HepG2 (cell line): Measurements from ENCODE around the gene B4GALT5. TPM values are rescaled to one million over a fixed set of nuclear protein-coding genes. Genes with fewer than 3 reads are reported as not detected.
A peak's percentile ranks its signal among the peaks of the same experiment; 100 is the strongest.

Source experiments
- BCL6 ChIP-seq: IDR thresholded peaks from 2 replicates; pipeline ENCODE4 v1.6.1; 2016; ENCODE audit warnings: missing genetic modification reagents, missing compliant biosample characterization
- BORCS8-MEF2B ChIP-seq: sonication (generic); formaldehyde crosslinking; IDR thresholded peaks from 2 replicates; pipeline ENCODE4 v1.8.0; 2022; ENCODE audit warnings: mild to moderate bottlenecking, missing genetic modification reagents
- BRF2 ChIP-seq: sonication (generic); formaldehyde crosslinking; IDR thresholded peaks from 2 replicates; pipeline ENCODE4 v1.8.1; 2022; ENCODE audit warnings: mild to moderate bottlenecking, missing genetic modification reagents
- CHD2 ChIP-seq: IDR thresholded peaks from 2 replicates; pipeline ENCODE4 v1.6.1; 2011; ENCODE audit warnings: low read depth, low read length, improper control_type of control experiment
- CTCF ChIP-seq: sonication (generic); formaldehyde crosslinking; IDR thresholded peaks from 2 replicates; pipeline ENCODE4 v1.5.0; 2020; ENCODE audit warnings: mild to moderate bottlenecking, missing genetic modification reagents, moderate library complexity
- DNMT1 ChIP-seq: sonication (generic); formaldehyde crosslinking; IDR thresholded peaks from 2 replicates; pipeline ENCODE4 v1.5.1; 2020; ENCODE audit warnings: mild to moderate bottlenecking, missing genetic modification reagents
- FLYWCH1 ChIP-seq: sonication (generic); formaldehyde crosslinking; IDR thresholded peaks from 2 replicates; pipeline ENCODE4 v1.8.1; 2023; ENCODE audit warnings: mild to moderate bottlenecking, missing genetic modification reagents
- HES4 ChIP-seq: sonication (generic); formaldehyde crosslinking; IDR thresholded peaks from 2 replicates; pipeline ENCODE4 v1.9.0; 2021; ENCODE audit warnings: mild to moderate bottlenecking, missing genetic modification reagents, borderline replicate concordance
- HOXD1 ChIP-seq: sonication (generic); formaldehyde crosslinking; IDR thresholded peaks from 2 replicates; pipeline ENCODE4 v1.5.0; 2020; ENCODE audit warnings: missing genetic modification reagents
- KLF16 ChIP-seq, 2 experiments: sonication (generic) in 1 of 2; formaldehyde crosslinking in 1 of 2; IDR thresholded peaks; 2 replicates each; pipeline versions ENCODE4 v1.6.1 to v1.8.0; 2016 to 2023; ENCODE audit warnings: missing genetic modification reagents in 2 of 2, missing compliant biosample characterization in 1 of 2
- NFE2L1 ChIP-seq: sonication (generic); formaldehyde crosslinking; IDR thresholded peaks from 2 replicates; pipeline ENCODE4 v1.4.0; 2020; ENCODE audit warnings: missing genetic modification reagents, mild to moderate bottlenecking, borderline replicate concordance
- PAX8 ChIP-seq: sonication (generic); formaldehyde crosslinking; IDR thresholded peaks from 2 replicates; pipeline ENCODE4 v1.8.0; 2022; ENCODE audit warnings: mild to moderate bottlenecking, missing genetic modification reagents, borderline replicate concordance
- PHF21A ChIP-seq: sonication (generic); formaldehyde crosslinking; IDR thresholded peaks from 2 replicates; pipeline ENCODE4 v1.5.0; 2020; ENCODE audit warnings: mild to moderate bottlenecking, missing genetic modification reagents
- PTBP1 ChIP-seq: fragments of 200-400 bp; formaldehyde crosslinking; IDR thresholded peaks from 2 replicates; pipeline ENCODE4 v1.6.1; 2018; ENCODE audit warnings: low read length, low read depth; ENCODE audit not compliant: poor library complexity, severe bottlenecking
- RAD21 ChIP-seq: fragments of 450-650 bp; formaldehyde crosslinking; IDR thresholded peaks from 2 replicates; pipeline ENCODE4 v1.5.0; 2020; ENCODE audit warnings: mild to moderate bottlenecking
- SAFB2 ChIP-seq: sonication (generic); formaldehyde crosslinking; IDR thresholded peaks from 2 replicates; pipeline ENCODE4 v1.5.1; 2020; ENCODE audit warnings: missing genetic modification reagents, low read depth, mild to moderate bottlenecking, borderline replicate concordance
- TAF15 ChIP-seq: fragments of 200-400 bp; formaldehyde crosslinking; IDR thresholded peaks from one replicate; pipeline ENCODE4 v1.6.1; 2018; ENCODE audit warnings: mild to moderate bottlenecking, low read depth, low read length; ENCODE audit not compliant: poor library complexity, severe bottlenecking
- TBX2 ChIP-seq: sonication (generic); formaldehyde crosslinking; IDR thresholded peaks from 2 replicates; pipeline ENCODE4 v1.5.0; 2020; ENCODE audit warnings: missing genetic modification reagents, mild to moderate bottlenecking, borderline replicate concordance
- TMF1 ChIP-seq: sonication (generic); formaldehyde crosslinking; IDR thresholded peaks from 2 replicates; pipeline ENCODE4 v1.8.1; 2022; ENCODE audit warnings: low read depth, missing genetic modification reagents
- YEATS4 ChIP-seq: sonication (generic); formaldehyde crosslinking; IDR thresholded peaks from 2 replicates; pipeline ENCODE4 v1.4.0; 2020; ENCODE audit warnings: missing genetic modification reagents, borderline replicate concordance
- ZBTB20 ChIP-seq: sonication (generic); formaldehyde crosslinking; IDR thresholded peaks from 2 replicates; pipeline ENCODE4 v1.8.1; 2023; ENCODE audit warnings: missing genetic modification reagents, low read depth, mild to moderate bottlenecking, borderline replicate concordance
- ZFP91 ChIP-seq: sonication (generic); formaldehyde crosslinking; IDR thresholded peaks from 2 replicates; pipeline ENCODE4 v1.9.0; 2022; ENCODE audit warnings: missing genetic modification reagents, mild to moderate bottlenecking, borderline replicate concordance
- ZNF251 ChIP-seq: sonication (generic); formaldehyde crosslinking; IDR thresholded peaks from 2 replicates; pipeline ENCODE4 v1.9.0; 2021; ENCODE audit warnings: mild to moderate bottlenecking, missing genetic modification reagents
- ZNF589 ChIP-seq: sonication (generic); formaldehyde crosslinking; conservative IDR thresholded peaks from 2 replicates; pipeline ENCODE4 v1.8.0; 2022; ENCODE audit warnings: mild to moderate bottlenecking, moderate library complexity, missing genetic modification reagents
- ZNF780A ChIP-seq: sonication (generic); formaldehyde crosslinking; IDR thresholded peaks from 2 replicates; pipeline ENCODE4 v1.8.0; 2022; ENCODE audit warnings: mild to moderate bottlenecking, missing genetic modification reagents, moderate library complexity
- polyA plus RNA-seq, 8 experiments: library from polyadenylated mRNA; depleted of rRNA in 3 of 8; stranded (reverse) in 7 of 8; unstranded in 1 of 8; fragments of >200 nt; fragmentation: Illumina TruSeq in 4 of 8; extraction: Trizol in 4 of 8; gene quantifications; 2 replicates each; pipeline versions ENCODE4 v1.2.1 to v1.2.3, GENCODE V29; 2011 to 2016; ENCODE audit warnings: low read depth in 4 of 8, missing spikeins in 1 of 8, mixed read lengths in 1 of 8; ENCODE audit not compliant: insufficient read depth in 1 of 8
- total RNA-seq, 5 experiments: library from RNA; depleted of rRNA; stranded (reverse); fragments of >200 nt; fragmentation: Illumina TruSeq; extraction: Trizol; gene quantifications; 2 replicates each; pipeline ENCODE4 v1.2.3, GENCODE V29; 2016; ENCODE audit warnings: low read depth in 1 of 5

The B4GALT5 gene
- total and polyA plus RNA-seq, 2 of the 13 experiments (the other 11 are each of a cell fraction or from before 2014, with no cell fraction given), result 27.3 to 30.9 TPM

GRCh38 chr20:49583669-49584417 is 129.8 kb downstream of the B4GALT5 start (continued):
- TF ChIP-seq ZFP91 (CRISPR knock-in tag), result peak; percentile 92; the same call in 1 of the 2 replicates
- TF ChIP-seq RAD21 (CRISPR knock-in tag), result peak; percentile 80
- 0 out of 2 replicates have a peak, but pooled peaks have one; percentile 71 for TF ChIP-seq FLYWCH1 (CRISPR knock-in tag)
- peak; percentile 71; the same call in 1 of the 2 replicates for TF ChIP-seq BRF2 (CRISPR knock-in tag)
- peak; percentile 77 for TF ChIP-seq HOXD1 (CRISPR knock-in tag)
- peak; percentile 98 for TF ChIP-seq PHF21A
- TF ChIP-seq KLF16 (CRISPR knock-in tag; IDR thresholded peaks at IDR 0.05), result peak in 1 of 2 experiments; percentile 90; a peak in 2 of 4 replicates
- no peak for TF ChIP-seq TAF15
- peak; percentile 81 for TF ChIP-seq TMF1 (CRISPR knock-in tag)
- peak; percentile 90 for TF ChIP-seq CTCF (CRISPR knock-in tag)
- TF ChIP-seq SAFB2 (CRISPR knock-in tag), result peak; percentile 88; the same call in 1 of the 2 replicates
- TF ChIP-seq ZBTB20 (CRISPR knock-in tag), result peak; percentile 92
- peak; percentile 68; the same call in 1 of the 2 replicates for TF ChIP-seq HES4 (CRISPR knock-in tag)
- no peak for TF ChIP-seq ZNF589 (CRISPR knock-in tag)
- peak; percentile 91; the same call in 1 of the 2 replicates for TF ChIP-seq ZNF780A (CRISPR knock-in tag)
- TF ChIP-seq BCL6 (CRISPR knock-in tag), result peak; percentile 76
- TF ChIP-seq BORCS8-MEF2B (CRISPR knock-in tag), result peak; percentile 86
- TF ChIP-seq NFE2L1 (CRISPR knock-in tag), result peak; percentile 84; the same call in 1 of the 2 replicates
- TF ChIP-seq PTBP1, result no peak
- TF ChIP-seq TBX2 (CRISPR knock-in tag), result peak; percentile 99
- TF ChIP-seq CHD2, result no peak; the same call in 1 of the 2 replicates
- TF ChIP-seq PAX8 (CRISPR knock-in tag), result 0 out of 2 replicates have a peak, but pooled peaks have one; percentile 55
- peak; percentile 65 for TF ChIP-seq DNMT1 (CRISPR knock-in tag)
- TF ChIP-seq ZNF251, result no peak; the same call in 1 of the 2 replicates
- peak; percentile 99 for TF ChIP-seq YEATS4 (CRISPR knock-in tag)
